HEK293 (cell line): ENCODE data around the gene NFATC3.

Experiments
- CTCF ChIA-PET: fragments of 350-600 bp; formaldehyde crosslinking; extraction: SDS; loops from one replicate; lab custom pipeline; 2021; ENCODE audit warnings: antibody characterized with exemption; lab: Yijun Ruan, JAX
- POLR2A ChIA-PET: fragments of 300-600 bp; formaldehyde crosslinking; extraction: SDS; loops from one replicate; lab custom pipeline; 2020; ENCODE audit warnings: antibody characterized with exemption, inconsistent platforms; lab: Yijun Ruan, JAX
- H3K27ac ChIP-seq: fragments of 200-500 bp; sonication (Bioruptor generic); 2 replicates; pipeline ENCODE4 v1.5.1; 2014; ENCODE audit warnings: low read depth, low read length, control low read depth, inconsistent platforms; ENCODE audit errors: extremely low read depth
- H3K36me3 ChIP-seq, 2 experiments: fragments of 200-500 bp in 1 of 2; sonication (Bioruptor generic) in 1 of 2; 1 replicate in 1 of 2; 2 replicates in 1 of 2; pipeline ENCODE4 v1.5.1; 2014 to 2017; ENCODE audit warnings: inconsistent platforms in 2 of 2, low read length in 2 of 2; ENCODE audit not compliant: control insufficient read depth in 2 of 2, insufficient read depth in 1 of 2
- H3K4me1 ChIP-seq: fragments of 200-500 bp; sonication (Bioruptor generic); 2 replicates; pipeline ENCODE4 v1.5.1; 2014; ENCODE audit warnings: mild to moderate bottlenecking, low read length, inconsistent platforms; ENCODE audit not compliant: control insufficient read depth, insufficient read depth
- H3K4me3 ChIP-seq: 2 replicates; pipeline ENCODE4 v1.5.1; 2011; ENCODE audit warnings: low read depth, mild to moderate bottlenecking, control low read depth, low read length, moderate library complexity
- H3K9me3 ChIP-seq: fragments of 200-500 bp; sonication (Bioruptor generic); 2 replicates; pipeline ENCODE4 v1.5.1; 2014; ENCODE audit warnings: low read depth, low read length, inconsistent platforms; ENCODE audit not compliant: control insufficient read depth, insufficient read depth
- HOXD13 ChIP-seq: sonication (generic); formaldehyde crosslinking; IDR thresholded peaks from 2 replicates; pipeline ENCODE4 v1.8.0; 2022; ENCODE audit warnings: missing genetic modification reagents, borderline replicate concordance
- SCRT1 ChIP-seq: fragments of 450-650 bp; formaldehyde crosslinking; IDR thresholded peaks from 2 replicates; pipeline ENCODE4 v1.5.1; 2016; ENCODE audit warnings: missing biosample characterization, missing genetic modification characterization, borderline replicate concordance
- ZBTB1 ChIP-seq: fragments of 450-650 bp; formaldehyde crosslinking; IDR thresholded peaks from 2 replicates; pipeline ENCODE4 v1.5.1; 2016; ENCODE audit warnings: missing biosample characterization, missing genetic modification characterization
- ZBTB17 ChIP-seq: fragments of 450-650 bp; formaldehyde crosslinking; IDR thresholded peaks from 2 replicates; pipeline ENCODE4 v1.5.1; 2016; ENCODE audit warnings: missing biosample characterization, missing genetic modification characterization
- ZFP41 ChIP-seq: fragments of 450-650 bp; formaldehyde crosslinking; IDR thresholded peaks from 2 replicates; pipeline ENCODE4 v1.5.1; 2016; ENCODE audit warnings: missing biosample characterization, missing genetic modification characterization, borderline replicate concordance
- ZNF169 ChIP-seq: fragments of 450-650 bp; formaldehyde crosslinking; IDR thresholded peaks from 2 replicates; pipeline ENCODE4 v1.5.1; 2016; ENCODE audit warnings: missing biosample characterization, missing genetic modification characterization
- ZNF174 ChIP-seq: fragments of 450-650 bp; formaldehyde crosslinking; IDR thresholded peaks from 2 replicates; pipeline ENCODE4 v1.5.0; 2017; ENCODE audit warnings: missing biosample characterization, mild to moderate bottlenecking, missing genetic modification characterization
- ZNF18 ChIP-seq: fragments of 450-650 bp; formaldehyde crosslinking; IDR thresholded peaks from 2 replicates; pipeline ENCODE4 v1.5.1; 2016; ENCODE audit warnings: missing biosample characterization, missing genetic modification characterization
- ZNF2 ChIP-seq: fragments of 450-650 bp; formaldehyde crosslinking; IDR thresholded peaks from 2 replicates; pipeline ENCODE4 v1.5.1; 2016; ENCODE audit warnings: missing biosample characterization, missing genetic modification characterization
- ZNF248 ChIP-seq: fragments of 450-650 bp; formaldehyde crosslinking; IDR thresholded peaks from 2 replicates; pipeline ENCODE4 v1.5.1; 2017; ENCODE audit warnings: missing biosample characterization, missing genetic modification characterization
- ZNF37A ChIP-seq: fragments of 450-650 bp; IDR thresholded peaks from 2 replicates; pipeline ENCODE4 v1.5.1; 2018; ENCODE audit warnings: missing biosample characterization, missing genetic modification characterization
- ZNF423 ChIP-seq: fragments of 450-650 bp; formaldehyde crosslinking; IDR thresholded peaks from 2 replicates; pipeline ENCODE4 v1.5.1; 2016; ENCODE audit warnings: missing biosample characterization, missing genetic modification characterization
- ZNF473 ChIP-seq: fragments of 450-650 bp; formaldehyde crosslinking; IDR thresholded peaks from 2 replicates; pipeline ENCODE4 v1.5.1; 2017; ENCODE audit warnings: missing biosample characterization, missing genetic modification characterization
- ZNF529 ChIP-seq: fragments of 450-650 bp; formaldehyde crosslinking; IDR thresholded peaks from 2 replicates; pipeline ENCODE4 v1.5.1; 2017; ENCODE audit warnings: missing genetic modification characterization, missing biosample characterization; ENCODE audit not compliant: insufficient replicate concordance
- ZNF548 ChIP-seq: fragments of 450-650 bp; formaldehyde crosslinking; IDR thresholded peaks from 2 replicates; pipeline ENCODE4 v1.5.1; 2016; ENCODE audit warnings: missing biosample characterization, missing genetic modification characterization
- ZNF624 ChIP-seq: fragments of 450-650 bp; formaldehyde crosslinking; IDR thresholded peaks from 2 replicates; pipeline ENCODE4 v1.5.1; 2017; ENCODE audit warnings: missing biosample characterization, missing genetic modification characterization
- ZNF677 ChIP-seq: fragments of 450-650 bp; IDR thresholded peaks from 2 replicates; pipeline ENCODE4 v1.5.0; 2018; ENCODE audit warnings: missing biosample characterization, mild to moderate bottlenecking, missing genetic modification characterization, moderate library complexity
- ZNF76 ChIP-seq: fragments of 450-650 bp; formaldehyde crosslinking; IDR thresholded peaks from 2 replicates; pipeline ENCODE4; 2016; ENCODE audit warnings: low read depth, missing biosample characterization, missing genetic modification characterization, borderline replicate concordance
- ZNF768 ChIP-seq: fragments of 450-650 bp; formaldehyde crosslinking; IDR thresholded peaks from 2 replicates; pipeline ENCODE4 v1.5.1; 2018; ENCODE audit warnings: missing biosample characterization, mild to moderate bottlenecking, missing genetic modification characterization
- ZNF776 ChIP-seq: fragments of 450-650 bp; formaldehyde crosslinking; IDR thresholded peaks from 2 replicates; pipeline ENCODE4 v1.5.0; 2017; ENCODE audit warnings: missing biosample characterization, missing genetic modification characterization, borderline replicate concordance
- ZSCAN16 ChIP-seq: fragments of 450-650 bp; formaldehyde crosslinking; IDR thresholded peaks from 2 replicates; pipeline ENCODE4 v1.5.1; 2016; ENCODE audit warnings: missing biosample characterization, missing genetic modification characterization
- TF ChIP-seq, protein P1 (sequence below): fragments of 450-650 bp; formaldehyde crosslinking; IDR thresholded peaks from 2 replicates; pipeline ENCODE4 v1.5.1; 2016; ENCODE audit warnings: missing biosample characterization, missing genetic modification characterization
- TF ChIP-seq, protein P2 (sequence below): fragments of 450-650 bp; formaldehyde crosslinking; conservative IDR thresholded peaks from 2 replicates; pipeline ENCODE4 v1.5.1; 2016; ENCODE audit warnings: low read depth, missing biosample characterization, missing genetic modification characterization
- TF ChIP-seq, protein P3 (sequence below): fragments of 450-650 bp; formaldehyde crosslinking; IDR thresholded peaks from 2 replicates; pipeline ENCODE4 v1.5.1; 2016; ENCODE audit warnings: missing biosample characterization, missing genetic modification characterization
- TF ChIP-seq, protein P4 (sequence below): fragments of 450-650 bp; formaldehyde crosslinking; IDR thresholded peaks from 2 replicates; pipeline ENCODE4 v1.5.1; 2017; ENCODE audit warnings: missing biosample characterization, missing genetic modification characterization

The NFATC3 gene

GRCh38 chr16:68134644-68135043 lies 49.5 kb downstream of the NFATC3 start (continued):
- TF ChIP-seq ZNF768 (tag by site-specific recombination) (no peak), ZNF169 (no peak), ZNF174 (no peak), ZNF548 (tag by site-specific recombination) (no peak), ZBTB17 (tag by site-specific recombination) (no peak), ZBTB1 (tag by site-specific recombination) (no peak), ZNF624 (tag by site-specific recombination) (no peak), ZNF248 (tag by site-specific recombination) (no peak), ZSCAN16 (tag by site-specific recombination) (no peak), ZNF473 (tag by site-specific recombination) (no peak)
- TF ChIP-seq, protein P1, sequence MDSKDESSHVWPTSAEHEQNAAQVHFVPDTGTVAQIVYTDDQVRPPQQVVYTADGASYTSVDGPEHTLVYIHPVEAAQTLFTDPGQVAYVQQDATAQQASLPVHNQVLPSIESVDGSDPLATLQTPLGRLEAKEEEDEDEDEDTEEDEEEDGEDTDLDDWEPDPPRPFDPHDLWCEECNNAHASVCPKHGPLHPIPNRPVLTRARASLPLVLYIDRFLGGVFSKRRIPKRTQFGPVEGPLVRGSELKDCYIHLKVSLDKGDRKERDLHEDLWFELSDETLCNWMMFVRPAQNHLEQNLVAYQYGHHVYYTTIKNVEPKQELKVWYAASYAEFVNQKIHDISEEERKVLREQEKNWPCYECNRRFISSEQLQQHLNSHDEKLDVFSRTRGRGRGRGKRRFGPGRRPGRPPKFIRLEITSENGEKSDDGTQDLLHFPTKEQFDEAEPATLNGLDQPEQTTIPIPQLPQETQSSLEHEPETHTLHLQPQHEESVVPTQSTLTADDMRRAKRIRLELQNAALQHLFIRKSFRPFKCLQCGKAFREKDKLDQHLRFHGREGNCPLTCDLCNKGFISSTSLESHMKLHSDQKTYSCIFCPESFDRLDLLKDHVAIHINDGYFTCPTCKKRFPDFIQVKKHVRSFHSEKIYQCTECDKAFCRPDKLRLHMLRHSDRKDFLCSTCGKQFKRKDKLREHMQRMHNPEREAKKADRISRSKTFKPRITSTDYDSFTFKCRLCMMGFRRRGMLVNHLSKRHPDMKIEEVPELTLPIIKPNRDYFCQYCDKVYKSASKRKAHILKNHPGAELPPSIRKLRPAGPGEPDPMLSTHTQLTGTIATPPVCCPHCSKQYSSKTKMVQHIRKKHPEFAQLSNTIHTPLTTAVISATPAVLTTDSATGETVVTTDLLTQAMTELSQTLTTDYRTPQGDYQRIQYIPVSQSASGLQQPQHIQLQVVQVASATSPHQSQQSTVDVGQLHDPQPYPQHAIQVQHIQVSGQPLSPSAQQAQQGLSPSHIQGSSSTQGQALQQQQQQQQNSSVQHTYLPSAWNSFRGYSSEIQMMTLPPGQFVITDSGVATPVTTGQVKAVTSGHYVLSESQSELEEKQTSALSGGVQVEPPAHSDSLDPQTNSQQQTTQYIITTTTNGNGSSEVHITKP = no peak
- TF ChIP-seq, protein P2, sequence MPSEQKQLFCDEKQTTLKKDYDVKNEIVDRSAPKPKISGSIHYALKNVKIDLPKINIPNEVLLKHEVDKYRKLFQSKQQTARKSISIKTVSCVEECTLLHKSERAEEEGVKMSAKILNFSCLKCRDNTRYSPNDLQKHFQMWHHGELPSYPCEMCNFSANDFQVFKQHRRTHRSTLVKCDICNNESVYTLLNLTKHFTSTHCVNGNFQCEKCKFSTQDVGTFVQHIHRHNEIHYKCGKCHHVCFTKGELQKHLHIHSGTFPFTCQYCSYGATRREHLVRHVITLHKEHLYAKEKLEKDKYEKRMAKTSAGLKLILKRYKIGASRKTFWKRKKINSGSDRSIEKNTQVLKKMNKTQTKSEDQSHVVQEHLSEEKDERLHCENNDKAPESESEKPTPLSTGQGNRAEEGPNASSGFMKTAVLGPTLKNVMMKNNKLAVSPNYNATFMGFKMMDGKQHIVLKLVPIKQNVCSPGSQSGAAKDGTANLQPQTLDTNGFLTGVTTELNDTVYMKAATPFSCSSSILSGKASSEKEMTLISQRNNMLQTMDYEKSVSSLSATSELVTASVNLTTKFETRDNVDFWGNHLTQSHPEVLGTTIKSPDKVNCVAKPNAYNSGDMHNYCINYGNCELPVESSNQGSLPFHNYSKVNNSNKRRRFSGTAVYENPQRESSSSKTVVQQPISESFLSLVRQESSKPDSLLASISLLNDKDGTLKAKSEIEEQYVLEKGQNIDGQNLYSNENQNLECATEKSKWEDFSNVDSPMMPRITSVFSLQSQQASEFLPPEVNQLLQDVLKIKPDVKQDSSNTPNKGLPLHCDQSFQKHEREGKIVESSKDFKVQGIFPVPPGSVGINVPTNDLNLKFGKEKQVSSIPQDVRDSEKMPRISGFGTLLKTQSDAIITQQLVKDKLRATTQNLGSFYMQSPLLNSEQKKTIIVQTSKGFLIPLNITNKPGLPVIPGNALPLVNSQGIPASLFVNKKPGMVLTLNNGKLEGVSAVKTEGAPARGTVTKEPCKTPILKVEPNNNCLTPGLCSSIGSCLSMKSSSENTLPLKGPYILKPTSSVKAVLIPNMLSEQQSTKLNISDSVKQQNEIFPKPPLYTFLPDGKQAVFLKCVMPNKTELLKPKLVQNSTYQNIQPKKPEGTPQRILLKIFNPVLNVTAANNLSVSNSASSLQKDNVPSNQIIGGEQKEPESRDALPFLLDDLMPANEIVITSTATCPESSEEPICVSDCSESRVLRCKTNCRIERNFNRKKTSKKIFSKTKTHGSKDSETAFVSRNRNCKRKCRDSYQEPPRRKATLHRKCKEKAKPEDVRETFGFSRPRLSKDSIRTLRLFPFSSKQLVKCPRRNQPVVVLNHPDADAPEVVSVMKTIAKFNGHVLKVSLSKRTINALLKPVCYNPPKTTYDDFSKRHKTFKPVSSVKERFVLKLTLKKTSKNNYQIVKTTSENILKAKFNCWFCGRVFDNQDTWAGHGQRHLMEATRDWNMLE (tag by site-specific recombination) = no peak
- TF ChIP-seq, protein P3, sequence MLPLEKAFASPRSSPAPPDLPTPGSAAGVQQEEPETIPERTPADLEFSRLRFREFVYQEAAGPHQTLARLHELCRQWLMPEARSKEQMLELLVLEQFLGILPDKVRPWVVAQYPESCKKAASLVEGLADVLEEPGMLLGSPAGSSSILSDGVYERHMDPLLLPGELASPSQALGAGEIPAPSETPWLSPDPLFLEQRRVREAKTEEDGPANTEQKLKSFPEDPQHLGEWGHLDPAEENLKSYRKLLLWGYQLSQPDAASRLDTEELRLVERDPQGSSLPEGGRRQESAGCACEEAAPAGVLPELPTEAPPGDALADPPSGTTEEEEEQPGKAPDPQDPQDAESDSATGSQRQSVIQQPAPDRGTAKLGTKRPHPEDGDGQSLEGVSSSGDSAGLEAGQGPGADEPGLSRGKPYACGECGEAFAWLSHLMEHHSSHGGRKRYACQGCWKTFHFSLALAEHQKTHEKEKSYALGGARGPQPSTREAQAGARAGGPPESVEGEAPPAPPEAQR (tag by site-specific recombination) = no peak
- TF ChIP-seq, all 188 proteins: peak for 0

GRCh38 chr16:68136515-68136914 lies 51.3 kb downstream of the NFATC3 start:
- CTCF ChIA-PET = interaction anchor here (1.1 kb wide), 1 partner anchor 24 kb away, joined by 4 read pairs; no protein-coding TSS in a partner anchor
- TF ChIP-seq, protein P4, sequence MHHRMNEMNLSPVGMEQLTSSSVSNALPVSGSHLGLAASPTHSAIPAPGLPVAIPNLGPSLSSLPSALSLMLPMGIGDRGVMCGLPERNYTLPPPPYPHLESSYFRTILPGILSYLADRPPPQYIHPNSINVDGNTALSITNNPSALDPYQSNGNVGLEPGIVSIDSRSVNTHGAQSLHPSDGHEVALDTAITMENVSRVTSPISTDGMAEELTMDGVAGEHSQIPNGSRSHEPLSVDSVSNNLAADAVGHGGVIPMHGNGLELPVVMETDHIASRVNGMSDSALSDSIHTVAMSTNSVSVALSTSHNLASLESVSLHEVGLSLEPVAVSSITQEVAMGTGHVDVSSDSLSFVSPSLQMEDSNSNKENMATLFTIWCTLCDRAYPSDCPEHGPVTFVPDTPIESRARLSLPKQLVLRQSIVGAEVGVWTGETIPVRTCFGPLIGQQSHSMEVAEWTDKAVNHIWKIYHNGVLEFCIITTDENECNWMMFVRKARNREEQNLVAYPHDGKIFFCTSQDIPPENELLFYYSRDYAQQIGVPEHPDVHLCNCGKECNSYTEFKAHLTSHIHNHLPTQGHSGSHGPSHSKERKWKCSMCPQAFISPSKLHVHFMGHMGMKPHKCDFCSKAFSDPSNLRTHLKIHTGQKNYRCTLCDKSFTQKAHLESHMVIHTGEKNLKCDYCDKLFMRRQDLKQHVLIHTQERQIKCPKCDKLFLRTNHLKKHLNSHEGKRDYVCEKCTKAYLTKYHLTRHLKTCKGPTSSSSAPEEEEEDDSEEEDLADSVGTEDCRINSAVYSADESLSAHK (tag by site-specific recombination) = no peak
- no peak for TF ChIP-seq HOXD13 (CRISPR knock-in tag)
- no peak for TF ChIP-seq ZNF18
- TF ChIP-seq ZNF2 (tag by site-specific recombination) = no peak
- no peak for TF ChIP-seq ZNF76 (tag by site-specific recombination)
- TF ChIP-seq ZNF677 = no peak
- no peak for TF ChIP-seq ZNF529
- no peak for TF ChIP-seq ZNF423 (tag by site-specific recombination)
- no peak for TF ChIP-seq ZFP41 (tag by site-specific recombination)
- no peak for TF ChIP-seq ZNF776 (tag by site-specific recombination)
- TF ChIP-seq SCRT1 (tag by site-specific recombination) = no peak
- no peak for TF ChIP-seq ZNF37A (tag by site-specific recombination)

More at GRCh38 chr16:68136515-68136914, 51.3 kb downstream of the NFATC3 start:
- Histone ChIP-seq H3K4me3 (no peak overlapping the region), H3K36me3 (no peaks in the 10 kb centered on the region; a peak in 1 of 3 replicates), H3K9me3 (no peaks in the 10 kb centered on the region), H3K27ac (no peak overlapping the region), H3K4me1 (no peaks in the 10 kb centered on the region)
- POLR2A ChIA-PET = no interaction called here
